Measurements from ENCODE around the gene AKAP17A. TPM values are rescaled to one million over a fixed set of nuclear protein-coding genes. Genes with fewer than 3 reads are reported as not detected.

The AKAP17A gene
- total RNA-seq = 74.0 to 77.0 TPM (median 74.8 TPM) in 3 replicates

GRCh38 chrX:1591102-1591862 lies at the start of gene AKAP17A:
TSS of gene AKAP17A (plus strand) at chrX:1591604. CDS start at chrX:1593463, 1,859 bp downstream.
- Mint-ChIP-seq H3K36me3 (peaks cover 11% of the 10 kb centered on the region), H3K4me1 (peaks cover 9% of the 10 kb centered on the region), H3K27ac (peak within 1 kb of the TSS; percentile 98), H3K4me3 (peak within 1 kb of the TSS; percentile 93), H3K27me3 (ENCODE audit: low read depth) (no peaks in the 10 kb centered on the region), H3K9me3 (no peaks in the 10 kb centered on the region)
- peak; percentile 97 to 99 for DNase-seq (ENCODE audit: low spot score in 2 of 2, unreplicated experiment in 2 of 2)
- TF ChIP-seq CTCF (IDR thresholded peaks at IDR 0.05; ENCODE audit: unreplicated experiment) = no peak

GRCh38 chrX:1542994-1543725 lies 48.2 kb upstream of the AKAP17A start:
- Mint-ChIP-seq H3K4me1 (no peaks in the 10 kb centered on the region), H3K4me3 (no peak overlapping the region), H3K27ac (no peak overlapping the region), H3K36me3 (no peaks in the 10 kb centered on the region), H3K9me3 (no peaks in the 10 kb centered on the region), H3K27me3 (ENCODE audit: low read depth) (no peaks in the 10 kb centered on the region)
- TF ChIP-seq CTCF (IDR thresholded peaks at IDR 0.05; ENCODE audit: unreplicated experiment) = no peak
- no peak for DNase-seq (ENCODE audit: low spot score in 2 of 2, unreplicated experiment in 2 of 2)

GRCh38 chrX:1545776-1546408 lies 45.5 kb upstream of the AKAP17A start:
- H3K9me3 Mint-ChIP-seq = no peaks in the 10 kb centered on the region
- H3K4me1 Mint-ChIP-seq = no peaks in the 10 kb centered on the region
- H3K36me3 Mint-ChIP-seq = no peaks in the 10 kb centered on the region
- no peak overlapping the region for H3K4me3 Mint-ChIP-seq
- no peaks in the 10 kb centered on the region for H3K27me3 Mint-ChIP-seq (ENCODE audit: low read depth)
- no peak for TF ChIP-seq CTCF (IDR thresholded peaks at IDR 0.05; ENCODE audit: unreplicated experiment)
- DNase-seq (ENCODE audit: low spot score in 2 of 2, unreplicated experiment in 2 of 2) = no peak
- H3K27ac Mint-ChIP-seq = no peak overlapping the region

DNA sequence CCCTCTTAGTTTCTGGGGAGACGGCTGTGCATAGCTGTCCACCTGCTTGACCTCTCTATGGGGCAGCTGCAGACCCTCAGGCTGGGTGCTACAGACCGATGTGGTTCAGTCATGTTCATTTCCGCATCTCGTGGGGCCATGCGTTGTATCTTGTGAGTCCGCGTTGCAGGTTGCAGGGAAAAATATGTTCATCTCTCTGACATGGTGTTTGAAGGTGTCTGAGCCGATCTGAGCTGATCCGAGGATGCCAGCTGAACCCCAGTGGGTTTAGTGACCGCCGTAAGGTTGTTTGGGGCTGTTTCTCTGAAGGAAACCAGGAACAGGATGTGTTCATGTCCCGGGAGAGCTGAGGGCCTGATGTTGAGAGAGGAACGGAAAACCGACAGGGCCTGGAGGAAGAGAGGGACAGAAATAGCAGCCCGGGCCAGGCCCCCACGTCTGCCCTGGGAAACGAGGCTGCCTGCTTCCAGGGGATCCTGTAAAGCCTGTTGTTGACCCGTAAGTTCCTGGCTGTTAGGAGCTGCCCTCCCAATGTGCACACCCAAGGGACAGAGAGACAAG lies 44.6 kb upstream of the AKAP17A start:
- peak in 1 of 2 experiments; percentile 30 for DNase-seq (ENCODE audit: low spot score in 2 of 2, unreplicated experiment in 2 of 2)
- no peak overlapping the region for H3K27ac Mint-ChIP-seq

More for the DNA sequence above, 44.6 kb upstream of the AKAP17A start:
- no peak overlapping the region for H3K4me3 Mint-ChIP-seq
- no peaks in the 10 kb centered on the region for H3K9me3 Mint-ChIP-seq
- no peaks in the 10 kb centered on the region for H3K27me3 Mint-ChIP-seq (ENCODE audit: low read depth)
- H3K4me1 Mint-ChIP-seq = no peaks in the 10 kb centered on the region
- no peaks in the 10 kb centered on the region for H3K36me3 Mint-ChIP-seq
- no peak for TF ChIP-seq CTCF (IDR thresholded peaks at IDR 0.05; ENCODE audit: unreplicated experiment)

Measured in mesothelial cell of epicardium (in vitro differentiated cells).